C4-2B (cell line): Measurements from ENCODE around the gene SNAPC4.

Experiments used
- H3K27ac ChIP-seq: fragments of 450-650 bp; 2 replicates; pipeline ENCODE4 v1.5.1; 2017
- CTCF ChIP-seq: fragments of 450-650 bp; conservative IDR thresholded peaks from 2 replicates; pipeline ENCODE4 v1.5.1; 2017; ENCODE audit warnings: mild to moderate bottlenecking
- ZFX ChIP-seq: fragments of 450-650 bp; IDR thresholded peaks from 2 replicates; pipeline ENCODE4 v1.6.1; 2017

The SNAPC4 gene

GRCh38 chr9:136442265-136442664 is 42.3 kb upstream of the SNAPC4 start:
- no peak overlapping the region for H3K27ac ChIP-seq
- TF ChIP-seq CTCF: no peak
- no peak for TF ChIP-seq ZFX

- TF ChIP-seq ZFX (no peak), CTCF (no peak)
- H3K27ac ChIP-seq: no peak overlapping the region
Measured at GRCh38 chr9:136441681-136442245, 41.8 kb upstream of the SNAPC4 start.

DNA sequence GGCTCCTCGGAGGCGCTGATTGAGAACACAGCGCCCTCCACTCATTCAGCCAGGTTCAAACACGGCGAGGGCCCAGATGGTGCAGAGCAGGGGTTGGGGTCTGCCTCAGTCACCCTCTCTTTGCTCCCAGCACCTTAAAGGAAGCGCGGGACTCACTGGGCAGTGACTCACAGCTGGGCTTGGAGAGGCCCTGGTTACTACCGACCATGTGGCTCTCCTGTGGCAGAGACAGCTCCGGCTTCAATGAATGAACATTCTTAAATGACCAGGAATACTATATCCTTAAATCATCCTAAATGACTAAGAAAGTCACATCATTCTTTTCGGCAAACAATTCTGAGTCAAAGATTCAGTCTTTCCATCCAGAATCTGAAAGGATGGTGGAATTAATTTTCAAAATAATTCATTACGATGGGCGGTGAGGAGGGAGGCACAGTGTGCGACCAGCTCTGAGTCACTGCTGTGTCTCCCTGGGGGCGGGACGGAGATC is 41.3 kb upstream of the SNAPC4 start:
- no peak overlapping the region for H3K27ac ChIP-seq
- no peak for TF ChIP-seq ZFX
- no peak for TF ChIP-seq CTCF

DNA sequence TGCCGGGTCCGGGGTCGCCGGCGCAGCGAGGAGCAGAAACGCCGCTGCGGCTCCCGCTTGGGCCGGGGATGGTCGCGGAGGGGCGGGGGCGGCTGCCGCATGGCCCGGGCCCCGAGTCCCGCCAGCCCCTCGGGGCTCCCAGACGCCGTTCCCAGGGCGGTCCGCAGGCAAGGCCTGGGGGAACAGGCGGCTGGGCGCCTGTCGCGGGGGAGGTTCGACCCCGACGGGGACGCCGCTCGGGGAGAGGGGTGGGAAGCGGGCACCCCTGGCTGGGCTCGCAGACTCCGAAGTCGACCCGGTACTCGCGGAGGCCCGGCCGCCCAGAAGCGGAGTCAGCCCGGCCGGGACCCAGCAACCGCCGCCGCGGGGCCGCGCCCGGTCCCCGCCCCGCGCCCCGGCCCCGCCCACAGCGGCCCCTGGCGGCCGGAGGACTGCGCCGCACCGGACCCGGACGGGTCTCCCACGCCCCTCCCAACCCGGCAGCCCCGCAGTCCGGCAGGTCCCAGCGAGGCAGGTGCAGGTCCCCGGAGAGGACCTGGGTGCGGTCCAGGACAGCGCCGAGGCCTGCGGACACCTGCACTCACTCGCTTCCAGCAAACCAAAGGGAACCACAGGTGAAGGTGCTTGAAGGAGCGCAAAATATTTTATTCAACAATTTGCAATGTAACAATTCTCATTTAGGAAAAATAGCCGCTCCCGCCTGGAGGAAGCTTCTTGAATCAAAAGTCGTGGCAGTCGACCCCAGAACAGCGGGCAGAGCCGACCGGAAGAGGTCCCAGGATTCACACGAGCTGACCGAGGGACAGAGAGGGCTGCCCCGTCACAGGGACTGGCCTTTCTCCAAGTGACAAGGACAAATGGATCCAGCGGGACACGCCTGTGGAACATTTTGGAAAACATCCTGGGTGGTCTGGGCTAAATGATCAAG is 39.8 kb upstream of the SNAPC4 start, which contains the start of gene INPP5E:
INPP5E (minus strand) TSS at position 365 of the 928 bp plus-strand sequence. CDS start 426 bp downstream, outside the sequence.
- peak within 1 kb of the TSS; percentile 80 for H3K27ac ChIP-seq
- TF ChIP-seq CTCF (peak; percentile 99), ZFX (peak; percentile 97)

DNA sequence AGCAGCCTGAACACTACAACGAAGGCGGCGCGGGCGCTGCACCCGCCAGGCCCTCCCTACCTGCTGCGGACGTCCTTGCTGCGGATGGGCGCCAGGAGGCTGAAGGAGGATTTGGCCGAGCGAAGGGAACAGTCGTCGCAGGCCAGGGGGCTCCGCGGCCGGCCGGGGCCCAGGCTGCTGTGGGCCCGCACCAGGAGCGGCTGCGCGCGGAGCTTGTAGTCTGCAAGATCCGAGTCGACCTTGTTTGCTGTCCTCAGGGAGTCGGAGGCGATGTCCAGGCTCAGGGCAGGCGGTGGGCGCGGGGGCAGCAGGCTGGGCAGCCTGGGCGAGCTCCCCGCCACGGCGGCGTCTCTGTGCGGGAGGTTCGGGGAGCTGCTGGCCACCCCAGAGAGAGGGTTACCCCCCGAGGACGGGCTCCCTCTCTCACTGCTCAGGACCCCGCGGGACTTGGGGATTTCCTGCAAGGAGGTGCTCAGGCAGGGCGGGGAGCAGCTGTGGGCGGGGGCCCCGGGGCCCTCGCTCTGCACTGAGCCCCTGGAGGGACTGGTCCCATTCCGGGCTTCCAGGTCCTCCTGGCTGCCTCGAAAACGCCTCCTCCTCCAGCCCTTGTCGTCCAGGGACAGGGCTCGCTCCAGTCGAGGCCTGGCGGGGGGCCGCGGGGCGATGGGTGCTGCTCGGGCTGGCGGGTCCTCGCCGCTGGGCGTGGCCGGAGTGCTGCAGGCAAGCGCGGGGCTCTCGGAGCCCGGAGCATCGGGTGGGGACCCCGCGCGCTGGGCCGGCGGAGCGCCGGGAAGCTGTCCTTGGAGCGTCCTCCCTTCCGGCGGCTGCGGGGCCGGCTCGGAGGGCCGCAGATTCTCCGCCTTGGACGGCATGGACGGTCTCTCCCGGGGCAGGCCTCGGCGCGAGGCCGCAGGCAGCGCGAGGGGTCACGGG is 38.8 kb upstream of the SNAPC4 start:
- peak overlapping the region; percentile 80 for H3K27ac ChIP-seq
- TF ChIP-seq ZFX: no peak
- TF ChIP-seq CTCF: no peak

DNA sequence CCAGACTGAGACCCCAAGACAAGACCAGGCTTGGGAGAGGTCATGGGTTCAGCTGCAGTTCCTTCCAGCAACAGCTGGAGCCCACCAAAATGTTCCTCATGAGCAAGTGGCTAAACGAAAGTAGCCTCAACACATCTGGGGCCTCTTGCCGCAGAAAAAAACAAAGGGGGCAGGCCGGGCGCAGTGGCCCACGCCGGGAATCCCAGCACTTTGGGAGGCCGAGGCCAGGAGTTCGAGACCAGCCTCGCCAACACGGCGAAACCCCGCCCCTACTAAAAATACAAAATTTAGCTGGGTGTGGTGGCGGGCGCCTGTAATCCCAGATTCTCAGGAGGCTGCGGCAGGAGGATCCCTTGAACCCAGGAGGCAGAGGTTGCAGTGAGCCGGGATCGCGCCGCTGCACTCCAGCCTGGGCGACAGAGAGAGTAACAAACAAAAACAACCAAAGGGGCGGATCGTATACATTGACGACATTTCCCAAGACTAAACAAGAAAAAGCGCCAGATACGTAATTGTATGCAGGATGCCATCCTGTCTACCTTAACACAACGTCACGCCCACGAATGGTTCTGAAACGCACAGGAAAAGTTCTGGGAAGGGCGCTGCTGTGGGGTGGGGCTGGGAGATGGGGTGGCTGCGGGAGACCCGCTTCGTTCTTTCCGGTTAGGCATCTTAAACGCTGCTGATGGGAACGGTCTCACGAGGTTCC is 38.0 kb upstream of the SNAPC4 start:
- no peak overlapping the region for H3K27ac ChIP-seq
- TF ChIP-seq ZFX (no peak), CTCF (no peak)
